ENCODE measurements around the gene SF3A2.

DNA sequence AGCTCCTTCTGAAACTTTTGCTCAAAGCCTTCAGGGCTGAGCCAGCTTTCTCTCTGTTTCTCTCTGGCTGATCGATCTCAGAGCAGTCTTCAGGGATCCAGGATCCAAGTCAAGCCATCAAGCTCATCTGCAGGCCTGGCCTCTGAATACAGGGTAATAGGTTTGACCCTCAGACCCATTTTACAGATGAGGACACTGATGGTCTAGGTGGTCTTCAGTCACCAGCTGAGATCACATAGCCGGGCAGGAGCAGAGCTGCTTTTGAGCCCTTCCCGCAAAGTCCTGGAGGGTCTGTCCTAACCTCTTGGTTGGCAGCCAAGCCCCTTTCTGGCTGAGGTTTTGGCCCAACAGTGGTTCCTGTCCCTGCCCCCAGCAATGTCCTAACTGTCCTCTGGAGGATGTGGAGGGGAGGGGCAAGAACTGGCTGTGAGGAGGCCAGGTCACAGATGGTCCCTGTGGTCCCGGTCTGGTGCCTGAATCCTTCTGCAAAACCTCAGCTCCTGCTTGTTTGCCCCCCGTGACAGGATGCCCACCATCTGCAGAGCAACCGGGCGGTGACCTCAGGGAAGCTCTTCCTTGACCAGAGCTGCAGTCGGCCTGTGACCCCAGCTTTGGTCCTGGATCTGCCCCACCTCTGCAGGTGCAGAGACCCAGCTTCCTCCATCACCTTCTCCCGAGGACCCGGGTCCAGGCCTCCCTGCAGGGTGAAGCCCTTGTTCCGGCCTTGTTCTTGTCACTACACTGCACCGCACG lies 51.1 kb downstream of the SF3A2 start:
- TF ChIP-seq, protein P1, sequence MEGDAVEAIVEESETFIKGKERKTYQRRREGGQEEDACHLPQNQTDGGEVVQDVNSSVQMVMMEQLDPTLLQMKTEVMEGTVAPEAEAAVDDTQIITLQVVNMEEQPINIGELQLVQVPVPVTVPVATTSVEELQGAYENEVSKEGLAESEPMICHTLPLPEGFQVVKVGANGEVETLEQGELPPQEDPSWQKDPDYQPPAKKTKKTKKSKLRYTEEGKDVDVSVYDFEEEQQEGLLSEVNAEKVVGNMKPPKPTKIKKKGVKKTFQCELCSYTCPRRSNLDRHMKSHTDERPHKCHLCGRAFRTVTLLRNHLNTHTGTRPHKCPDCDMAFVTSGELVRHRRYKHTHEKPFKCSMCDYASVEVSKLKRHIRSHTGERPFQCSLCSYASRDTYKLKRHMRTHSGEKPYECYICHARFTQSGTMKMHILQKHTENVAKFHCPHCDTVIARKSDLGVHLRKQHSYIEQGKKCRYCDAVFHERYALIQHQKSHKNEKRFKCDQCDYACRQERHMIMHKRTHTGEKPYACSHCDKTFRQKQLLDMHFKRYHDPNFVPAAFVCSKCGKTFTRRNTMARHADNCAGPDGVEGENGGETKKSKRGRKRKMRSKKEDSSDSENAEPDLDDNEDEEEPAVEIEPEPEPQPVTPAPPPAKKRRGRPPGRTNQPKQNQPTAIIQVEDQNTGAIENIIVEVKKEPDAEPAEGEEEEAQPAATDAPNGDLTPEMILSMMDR (conservative IDR thresholded peaks at IDR 0.05; ENCODE audit: low read length) = no peak
- no peak for TF ChIP-seq EZH2phosphoT487 (IDR thresholded peaks at IDR 0.05; ENCODE audit: borderline replicate concordance, low read depth, low read length)

Measured in OCI-LY7 (cell line).